K562 (cell line): ENCODE results near the gene DPP10. TPM values are rescaled to one million over a fixed set of nuclear protein-coding genes. Genes with fewer than 3 reads are reported as not detected.

ENCODE experiments used
- ATAC-seq: fragments of 200-7000 bp; cut with Tn5 transposase; 3 replicates; pipeline ENCODE4 v1.9.1; 2020; ENCODE audit warnings: moderate library complexity
- BruUV-seq: library from RNA; stranded (reverse); fragments of 400-500 nt; replicated peaks from 2 replicates; lab custom pipeline; 2021; lab: Mats Ljungman, UMichigan
- CTCF ChIA-PET: fragments of 300-600 bp; formaldehyde crosslinking; extraction: SDS; loops from one replicate; lab custom pipeline; 2021; ENCODE audit warnings: low intra/inter-chr PET ratio; lab: Yijun Ruan, JAX
- POLR2A ChIA-PET: fragments of 300-600, 350-650 bp; sonication (Branson Sonifier 250); formaldehyde crosslinking; extraction: SDS; loops from one replicate; lab custom pipeline; 2021; ENCODE audit warnings: antibody characterized with exemption, inconsistent platforms; lab: Yijun Ruan, JAX
- DNase-seq, 4 experiments: peaks; one replicate each; pipeline versions ENCODE4 v3.0.0 to v3.0.0-alpha.2; 2011 to 2018; ENCODE audit warnings: low spot score in 3 of 4, mixed read lengths in 3 of 4; ENCODE audit errors: extremely low read depth in 1 of 4
- FAIRE-seq: peaks from 2 replicates; lab custom pipeline; 2011; peaks lifted over from hg19 to GRCh38; lab: Jason Lieb, UNC
- H2AFZ ChIP-seq: 2 replicates; pipeline ENCODE4 v1.6.0; 2011; ENCODE audit warnings: low read depth, low read length, control low read depth, inconsistent platforms
- H3K27ac ChIP-seq: fragments of 200-600 bp; 3 replicates; pipeline ENCODE4 v1.8.0; 2011; ENCODE audit warnings: low read depth, mild to moderate bottlenecking, control low read depth, inconsistent platforms, low read length, moderate library complexity, mixed read lengths; ENCODE audit errors: extremely low read depth
- H3K27me3 ChIP-seq, 2 experiments: fragments of 300-600 bp in 1 of 2; 2 replicates in 1 of 2; 3 replicates in 1 of 2; pipeline versions ENCODE4 v1.6.0 to v1.8.0; 2011; ENCODE audit warnings: inconsistent platforms in 2 of 2, low read length in 2 of 2, mild to moderate bottlenecking in 1 of 2, mixed read lengths in 1 of 2, moderate library complexity in 1 of 2; ENCODE audit not compliant: control insufficient read depth in 2 of 2, insufficient read depth in 2 of 2
- H3K36me3 ChIP-seq: fragments of 300-600 bp; 3 replicates; pipeline ENCODE4 v1.8.0; 2011; ENCODE audit warnings: mild to moderate bottlenecking, low read length, inconsistent platforms; ENCODE audit not compliant: control insufficient read depth, insufficient read depth
- H3K4me1 ChIP-seq, 2 experiments: fragments of 200-600 bp in 1 of 2; replicated peaks in 1 of 2; 2 replicates in 1 of 2; 3 replicates in 1 of 2; pipeline versions ENCODE4 v1.5.1 to v1.8.0; 2011; ENCODE audit warnings: inconsistent platforms in 2 of 2, low read length in 2 of 2, mild to moderate bottlenecking in 1 of 2, mixed read lengths in 1 of 2, moderate library complexity in 1 of 2; ENCODE audit not compliant: control insufficient read depth in 2 of 2, insufficient read depth in 2 of 2
- H3K4me2 ChIP-seq: 2 replicates; pipeline ENCODE4 v1.6.1; 2011; ENCODE audit warnings: low read length, control low read depth, inconsistent platforms, mixed read lengths; ENCODE audit not compliant: insufficient read depth
- H3K4me3 ChIP-seq: fragments of 200-600 bp; sonication (generic), shearing (Covaris generic); 2 replicates; pipeline ENCODE4 v1.5.1; 2016; ENCODE audit warnings: control low read depth, inconsistent platforms
- H3K79me2 ChIP-seq: fragments of 200-600 bp; 3 replicates; pipeline ENCODE4 v1.8.0; 2011; ENCODE audit warnings: low read length, inconsistent platforms; ENCODE audit not compliant: control insufficient read depth, insufficient read depth
- H3K9ac ChIP-seq, 2 experiments: 2 replicates each; pipeline versions ENCODE4 v1.6.0 to v1.6.1; 2011; ENCODE audit warnings: low read depth in 2 of 2, low read length in 2 of 2, control low read depth in 1 of 2, inconsistent platforms in 1 of 2, mild to moderate bottlenecking in 1 of 2, mixed read lengths in 1 of 2; ENCODE audit not compliant: insufficient read depth in 1 of 2
- H3K9me1 ChIP-seq: one replicate; pipeline ENCODE4 v1.6.0; 2011; ENCODE audit warnings: inconsistent platforms, mild to moderate bottlenecking, low read length, moderate library complexity; ENCODE audit not compliant: control insufficient read depth, insufficient read depth
- H3K9me3 ChIP-seq: replicated peaks from 2 replicates; pipeline ENCODE4 v1.5.1; 2011; ENCODE audit warnings: low read depth, low read length, inconsistent platforms; ENCODE audit not compliant: control insufficient read depth, insufficient read depth
- H4K20me1 ChIP-seq: replicated peaks from 2 replicates; pipeline ENCODE4 v1.6.1; 2011; ENCODE audit warnings: low read length, inconsistent platforms, mixed read lengths; ENCODE audit not compliant: control insufficient read depth, insufficient read depth
- ARID3B ChIP-seq: fragments of 250-450 bp; sonication (Bioruptor Pico); IDR thresholded peaks from 2 replicates; pipeline ENCODE4 v1.4.0; 2020; ENCODE audit warnings: borderline replicate concordance
- HEY1 ChIP-seq: fragments of 250-450 bp; sonication (Bioruptor Pico); IDR thresholded peaks from 2 replicates; pipeline ENCODE4 v1.5.0; 2020; ENCODE audit warnings: mild to moderate bottlenecking, moderate library complexity, borderline replicate concordance
- MED1 ChIP-seq: sonication (generic); formaldehyde crosslinking; IDR thresholded peaks from 2 replicates; pipeline ENCODE4 v1.8.1; 2023; ENCODE audit warnings: missing genetic modification reagents, borderline replicate concordance
- NFXL1 ChIP-seq: fragments of 450-650 bp; formaldehyde crosslinking; IDR thresholded peaks from 2 replicates; pipeline ENCODE4 v1.4.0; 2021; ENCODE audit warnings: mild to moderate bottlenecking
- POLR2AphosphoS5 ChIP-seq: IDR thresholded peaks from 2 replicates; pipeline ENCODE4 v1.6.1; 2011; ENCODE audit warnings: mild to moderate bottlenecking, low read depth, low read length, moderate library complexity; ENCODE audit not compliant: control insufficient read depth, insufficient read depth
- RUNX1 ChIP-seq: sonication (generic); IDR thresholded peaks from 2 replicates; pipeline ENCODE4 v1.6.1; 2016; ENCODE audit warnings: antibody characterized with exemption, low read depth
- SREBF2 ChIP-seq: sonication (generic); formaldehyde crosslinking; IDR thresholded peaks from 2 replicates; pipeline ENCODE4 v1.4.0; 2020; ENCODE audit warnings: mild to moderate bottlenecking, missing genetic modification reagents
- ZFX ChIP-seq: sonication (generic); formaldehyde crosslinking; IDR thresholded peaks from 2 replicates; pipeline ENCODE4 v1.8.0; 2022; ENCODE audit warnings: mild to moderate bottlenecking, missing genetic modification reagents, moderate library complexity
- ZNF398 ChIP-seq: fragments of 250-450 bp; sonication (Bioruptor Pico); IDR thresholded peaks from 2 replicates; pipeline ENCODE4 v1.8.0; 2021; ENCODE audit warnings: moderate library complexity, mild to moderate bottlenecking, inconsistent platforms
- ZNF41 ChIP-seq: fragments of 250-450 bp; sonication (Bioruptor Pico); conservative IDR thresholded peaks from 2 replicates; pipeline ENCODE4 v1.4.0; 2020; ENCODE audit warnings: mild to moderate bottlenecking
- ZNF592 ChIP-seq: fragments of 450-650 bp; IDR thresholded peaks from 2 replicates; pipeline ENCODE4 v1.6.1; 2017; ENCODE audit warnings: antibody characterized with exemption, mild to moderate bottlenecking
- WGBS: fragments of 100-300 bp; shearing (Covaris generic); methylation state at CpG from one replicate; pipeline ENCODE4 v1.1.6; 2016; ENCODE audit warnings: low coverage, mixed read lengths; ENCODE audit not compliant: insufficient coverage; ENCODE audit errors: missing lambda C conversion rate; 5-methylcytosine and 5-hydroxymethylcytosine counted together
- in situ Hi-C: fragments of 300-500 bp; cut with MboI; formaldehyde crosslinking; loops from 4 replicates; pipeline ENCODE4 v1.15.0; 2018; ENCODE audit warnings: inconsistent platforms, mixed read lengths
- intact Hi-C: fragments of 100-400 bp; cut with micrococcal nuclease; formaldehyde crosslinking; loops from 2 replicates; pipeline ENCODE4 v1.14.2; 2022
- polyA plus RNA-seq, 8 experiments: library from polyadenylated mRNA; depleted of rRNA in 4 of 8; stranded (reverse) in 5 of 8; unstranded in 3 of 8; fragments of >200 nt; fragmentation: Nextera tagmentation in 2 of 8; fragmentation: Illumina TruSeq in 1 of 8; extraction: Ambion mirVana in 2 of 8; extraction: Trizol in 1 of 8; gene quantifications; 2 replicates each; pipeline versions ENCODE4 v1.2.1 to v1.2.3, GENCODE V29; 2011 to 2014; ENCODE audit warnings: inconsistent platforms in 1 of 8, missing spikeins in 1 of 8
- total RNA-seq, 7 experiments: library from RNA; depleted of rRNA in 6 of 7; stranded (reverse); fragments of >200 nt in 6 of 7; fragmentation: Illumina TruSeq in 2 of 7; extraction: Trizol in 2 of 7; gene quantifications; 2 replicates each; pipeline versions ENCODE4 v1.2.1 to v1.2.3, GENCODE V29; 2011 to 2021; ENCODE audit warnings: low replicate concordance in 1 of 7

The DPP10 gene
- total and polyA plus RNA-seq, 9 of the 15 experiments (the other 6 are each of a cell fraction or from before 2014, with no cell fraction given), result not detected

GRCh38 chr2:115757286-115757685 is 1314.8 kb downstream of the DPP10 start:
- H3K36me3 ChIP-seq, result no peaks in the 10 kb centered on the region
- H4K20me1 ChIP-seq, result no peaks in the 10 kb centered on the region
- CTCF ChIA-PET, result no interaction called here
- ATAC-seq (no peak), DNase-seq (no peak), FAIRE-seq (no peak)
- H3K27ac ChIP-seq, result no peak overlapping the region
- H3K9me1 ChIP-seq, result no peaks in the 10 kb centered on the region
- no peak overlapping the region for H3K4me2 ChIP-seq
- H3K27me3 ChIP-seq, result no peaks in the 10 kb centered on the region
- H3K9ac ChIP-seq, result no peak overlapping the region
- WGBS, result 0% methylated on average over 4 of the region's 4 CpGs
- no peak overlapping the region for H3K4me3 ChIP-seq
- POLR2A ChIA-PET, result no interaction called here
- H3K79me2 ChIP-seq, result no peaks in the 10 kb centered on the region
- in situ Hi-C loops, result no loop called here
- no peaks in the 10 kb centered on the region for H3K4me1 ChIP-seq
- H2AFZ ChIP-seq, result no peak overlapping the region
- intact Hi-C loops, result no loop called here
- no TSS peak for BruUV-seq
- H3K9me3 ChIP-seq, result no peaks in the 10 kb centered on the region
- no peak for TF ChIP-seq MED1
- no peak for TF ChIP-seq POLR2AphosphoS5
- no peak for TF ChIP-seq ARID3B
- TF ChIP-seq SREBF2 (CRISPR knock-in tag), result no peak
- TF ChIP-seq ZNF41, result no peak
- TF ChIP-seq ZFX, result no peak
- TF ChIP-seq ZNF592, result no peak
- TF ChIP-seq ZNF398 (CRISPR knock-in tag), result no peak
- TF ChIP-seq HEY1 (CRISPR knock-in tag), result no peak
- TF ChIP-seq RUNX1, result no peak
- TF ChIP-seq NFXL1 (CRISPR knock-in tag), result no peak
